Esophagus squamous epithelium (tissue), 5 donors: ENCODE results near the gene ZNF175. TPM values are rescaled to one million over a fixed set of nuclear protein-coding genes. Genes with fewer than 3 reads are reported as not detected.
A peak's percentile ranks its signal among the peaks of the same experiment; 100 is the strongest.

Experiments
- DNase-seq: peaks from one replicate; lab custom pipeline; 2025; lab: John Stamatoyannopoulos, UW
- H3K27ac ChIP-seq, 4 donors: fragments of 200-600 bp; sonication (generic); one replicate each; pipeline ENCODE4 v1.5.1; 2016 to 2019; ENCODE audit warnings: mild to moderate bottlenecking in 1 of 4
- H3K27me3 ChIP-seq, 4 donors: fragments of 200-600 bp; sonication (generic); 1 replicate in 3 of 4; 2 replicates in 1 of 4; pipeline versions ENCODE4 v1.5.1 to v1.6.0; 2017 to 2021; ENCODE audit warnings: antibody characterized with exemption in 1 of 4
- H3K36me3 ChIP-seq, 3 donors: fragments of 200-600 bp; sonication (generic); one replicate each; pipeline ENCODE4 v1.5.1; 2016 to 2019
- H3K4me1 ChIP-seq, 3 donors: fragments of 200-600 bp; sonication (generic); one replicate each; pipeline ENCODE4 v1.5.1; 2017 to 2019
- H3K4me3 ChIP-seq, 4 donors: fragments of 200-600 bp; sonication (generic); 1 replicate in 3 of 4; 2 replicates in 1 of 4; pipeline ENCODE4 v1.5.1; 2016 to 2019; ENCODE audit warnings: mild to moderate bottlenecking in 2 of 4, moderate library complexity in 1 of 4
- H3K9me3 ChIP-seq, 3 donors: fragments of 200-600 bp; sonication (generic); one replicate each; pipeline ENCODE4 v1.5.1; 2016 to 2019
- CTCF ChIP-seq, 6 experiments: fragments of 450-650 bp in 4 of 6; fragments of 200-600 bp in 2 of 6; sonication (generic) in 2 of 6; IDR thresholded peaks; one replicate each; pipeline ENCODE4 v1.5.1; 2016 to 2019; ENCODE audit warnings: antibody characterized with exemption in 6 of 6, mild to moderate bottlenecking in 4 of 6, moderate library complexity in 4 of 6
- POLR2A ChIP-seq, 4 donors: fragments of 450-650 bp; IDR thresholded peaks; one replicate each; pipeline ENCODE4 v1.6.1; 2017; ENCODE audit warnings: antibody characterized with exemption in 4 of 4, mild to moderate bottlenecking in 4 of 4, moderate library complexity in 3 of 4
- whole genome bisulfite sequencing, 2 donors: methylation state at CpG; one replicate each; pipeline ENCODE4 v1.1.5; 2018; 5-methylcytosine and 5-hydroxymethylcytosine counted together
- intact Hi-C: fragments of 100-400 bp; cut with DNase I; formaldehyde crosslinking; loops from one replicate; pipeline ENCODE4 v1.15.0; 2022
- total RNA-seq, 4 donors: library from RNA; depleted of rRNA; stranded (reverse); fragments of >200 nt; gene quantifications; one replicate each; pipeline ENCODE4 v1.1.0, GENCODE V29; 2016
- donor health status: DM: yes; HTN: yes; CAD: no.

Gene ZNF175
- total RNA-seq, 4 donors from 2014 or later = 2.5 to 5.7 (median 2.9) TPM

GRCh38 chr19:51607077-51607476 is 36.0 kb downstream of the ZNF175 start:
- no peak overlapping the region for H3K4me3 ChIP-seq
- no peaks in the 10 kb centered on the region for H3K4me1 ChIP-seq
- H3K36me3 ChIP-seq = no peaks in the 10 kb centered on the region
- TF ChIP-seq POLR2A (IDR thresholded peaks at IDR 0.05) = no peak
- peaks cover 0 to 4% (median 0%) of the 10 kb centered on the region in 4 donors for H3K27me3 ChIP-seq
- H3K9me3 ChIP-seq = no peaks in the 10 kb centered on the region
- WGBS, 2 donors = 56 to 63% methylated on average over 4 to 5 of the region's 6 CpGs
- intact Hi-C loops = no loop called here
- no peak for DNase-seq
- H3K27ac ChIP-seq = no peak overlapping the region

- WGBS, 2 donors = 29% methylated on average over 8 to 11 of the region's 13 CpGs
Measured at GRCh38 chr19:51607920-51608562, 37.0 kb downstream of the ZNF175 start.

GRCh38 chr19:51610576-51610975 is 39.5 kb downstream of the ZNF175 start:
- 63 to 78% methylated on average over 1 of the region's 1 CpG for WGBS, 2 donors
- H3K9me3 ChIP-seq = peaks cover 0 to 4% (median 0%) of the 10 kb centered on the region in 3 donors
- H3K36me3 ChIP-seq = no peaks in the 10 kb centered on the region
- intact Hi-C loops = no loop called here
- no peak overlapping the region for H3K4me3 ChIP-seq
- DNase-seq = no peak
- peaks cover 0 to 30% (median 0%) of the 10 kb centered on the region in 4 donors for H3K27me3 ChIP-seq
- TF ChIP-seq POLR2A (IDR thresholded peaks at IDR 0.05) = no peak
- no peaks in the 10 kb centered on the region for H3K4me1 ChIP-seq
- no peak overlapping the region for H3K27ac ChIP-seq

More at GRCh38 chr19:51607920-51608562, 37.0 kb downstream of the ZNF175 start:
- no peak for TF ChIP-seq POLR2A (IDR thresholded peaks at IDR 0.05)
- peak in 5 of 6 experiments; percentile 30 to 62 (median 35) for TF ChIP-seq CTCF (IDR thresholded peaks at IDR 0.05)
- no peaks in the 10 kb centered on the region for H3K4me1 ChIP-seq
- DNase-seq = no peak
- H3K27me3 ChIP-seq = peaks cover 0 to 9% (median 0%) of the 10 kb centered on the region in 4 donors
- intact Hi-C loops = no loop called here
- H3K36me3 ChIP-seq = no peaks in the 10 kb centered on the region
- peaks cover 0 to 4% (median 0%) of the 10 kb centered on the region in 3 donors for H3K9me3 ChIP-seq
- no peak overlapping the region for H3K27ac ChIP-seq
- no peak overlapping the region for H3K4me3 ChIP-seq

GRCh38 chr19:51614789-51615188 is 43.7 kb downstream of the ZNF175 start:
- Histone ChIP-seq H3K27me3 (peaks cover 0 to 30% (median 0%) of the 10 kb centered on the region in 4 donors), H3K27ac (no peak overlapping the region), H3K4me1 (no peaks in the 10 kb centered on the region), H3K4me3 (no peak overlapping the region), H3K36me3 (no peaks in the 10 kb centered on the region), H3K9me3 (peaks cover 0 to 4% (median 0%) of the 10 kb centered on the region in 3 donors)
- TF ChIP-seq CTCF (IDR thresholded peaks at IDR 0.05) (no peak), POLR2A (IDR thresholded peaks at IDR 0.05) (no peak)
- WGBS, 2 donors = 52 to 85% methylated on average over 5 of the region's 5 CpGs
- intact Hi-C loops = no loop called here
- DNase-seq = no peak

GRCh38 chr19:51615991-51616390 is 44.9 kb downstream of the ZNF175 start:
- Histone ChIP-seq H3K27ac (no peak overlapping the region), H3K36me3 (no peaks in the 10 kb centered on the region), H3K9me3 (peaks cover 0 to 4% (median 0%) of the 10 kb centered on the region in 3 donors), H3K4me1 (no peaks in the 10 kb centered on the region), H3K4me3 (no peak overlapping the region), H3K27me3 (peaks cover 0 to 30% (median 0%) of the 10 kb centered on the region in 4 donors)
- 18 to 45% methylated on average over 1 to 7 of the region's 7 CpGs for WGBS, 2 donors
- no peak for TF ChIP-seq CTCF (IDR thresholded peaks at IDR 0.05)
- no peak for TF ChIP-seq POLR2A (IDR thresholded peaks at IDR 0.05)
- no peak for DNase-seq
- intact Hi-C loops = no loop called here

GRCh38 chr19:51621178-51621577 is 50.1 kb downstream of the ZNF175 start:
- intact Hi-C loops = no loop called here
- Histone ChIP-seq H3K27me3 (peaks cover 0 to 12% (median 0%) of the 10 kb centered on the region in 4 donors), H3K4me1 (no peaks in the 10 kb centered on the region), H3K36me3 (no peaks in the 10 kb centered on the region), H3K27ac (no peak overlapping the region), H3K4me3 (no peak overlapping the region), H3K9me3 (no peaks in the 10 kb centered on the region)
- no peak for DNase-seq
- TF ChIP-seq CTCF (IDR thresholded peaks at IDR 0.05) (no peak), POLR2A (IDR thresholded peaks at IDR 0.05) (no peak)
- 34 to 36% methylated on average over 2 of the region's 2 CpGs for WGBS, 2 donors
